SH-SY5Y (cell line): Measurements from ENCODE around the gene RGS8.

ENCODE experiments used
- GATA2 ChIP-seq: IDR thresholded peaks from 2 replicates; pipeline ENCODE4 v1.6.1; 2011; ENCODE audit warnings: mild to moderate bottlenecking, low read depth, low read length
- GATA3 ChIP-seq: IDR thresholded peaks from 2 replicates; pipeline ENCODE4 v1.6.1; 2011; ENCODE audit warnings: low read depth, mild to moderate bottlenecking, low read length, moderate library complexity

DNA sequence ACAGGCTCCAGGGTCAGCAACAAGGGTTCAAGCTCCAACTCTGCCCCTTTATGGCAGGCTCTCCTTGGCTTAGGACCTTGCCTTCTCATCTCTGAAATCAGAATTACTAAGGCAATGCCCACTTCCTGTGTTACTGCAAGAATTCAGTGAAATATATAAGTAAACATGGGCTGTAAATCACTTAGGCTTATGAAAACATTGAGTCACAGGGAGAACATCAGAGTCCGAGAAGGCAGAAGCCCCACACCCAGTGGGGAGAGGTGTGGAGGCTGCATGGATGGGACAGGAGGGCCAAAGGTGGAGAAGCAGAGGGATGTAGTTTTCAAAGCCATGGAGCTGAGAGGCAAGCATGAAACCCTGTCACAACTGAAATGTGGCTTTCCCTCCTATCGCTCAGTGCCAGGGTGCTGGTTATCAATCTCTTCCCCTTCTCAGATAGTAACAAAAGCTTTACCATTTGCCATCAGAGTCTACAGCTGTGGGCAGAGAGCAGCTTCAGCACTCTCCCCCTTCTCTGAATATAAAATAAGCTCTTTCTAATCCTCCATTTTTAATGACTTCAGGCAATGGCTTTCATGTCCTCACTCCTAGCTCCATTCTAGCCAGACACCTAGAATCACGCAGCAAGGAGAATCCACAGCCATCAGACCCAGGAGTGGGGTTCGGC, 3.4 kb downstream of the RGS8 start:
- TF ChIP-seq GATA2, result no peak
- no peak for TF ChIP-seq GATA3
